AG04449 (cell line): Measurements from ENCODE around the gene RPL27.

Source experiments
- CTCF ChIA-PET: fragments of 350-600 bp; formaldehyde crosslinking; extraction: SDS; loops from one replicate; lab custom pipeline; 2021; ENCODE audit warnings: antibody characterized with exemption; lab: Yijun Ruan, JAX
- POLR2A ChIA-PET: fragments of 400-600, 350-600 bp; formaldehyde crosslinking; extraction: SDS; loops from one replicate; lab custom pipeline; 2020; ENCODE audit warnings: antibody characterized with exemption, inconsistent platforms; lab: Yijun Ruan, JAX
- DNase-seq: peaks from one replicate; pipeline ENCODE4 v3.0.0-alpha.2; 2010; ENCODE audit warnings: low read depth, low spot score
- H3K4me3 ChIP-seq: 2 replicates; pipeline ENCODE4 v1.5.1; 2011; ENCODE audit warnings: low read depth, mild to moderate bottlenecking, control low read depth, low read length
- CTCF ChIP-seq: IDR thresholded peaks from one replicate; pipeline ENCODE4 v1.5.1; 2011; ENCODE audit warnings: mild to moderate bottlenecking, moderate library complexity, low read length, control low read depth, inconsistent platforms; ENCODE audit not compliant: insufficient read depth; ENCODE audit errors: missing control alignments

RPL27 gene

GRCh38 chr17:42980766-42981397, 17.3 kb upstream of the RPL27 start:
- peak overlapping the region; percentile 78 for H3K4me3 ChIP-seq
- ChIA-PET CTCF (no interaction called here), POLR2A (no interaction called here)
- DNase-seq, result no peak
- no peak for TF ChIP-seq CTCF

GRCh38 chr17:42982266-42982665, 16.0 kb upstream of the RPL27 start:
- POLR2A ChIA-PET, result no interaction called here
- CTCF ChIA-PET, result interaction anchor here (2.5 kb wide), 1 partner anchor 16 kb away, joined by 14 read pairs; the partner anchor contains the start of gene RPL27
- peak overlapping the region; percentile 8; the same call in 1 of the 2 replicates for H3K4me3 ChIP-seq
- TF ChIP-seq CTCF, result no peak
- DNase-seq, result no peak

- ChIA-PET CTCF (interaction anchor here (4.5 kb wide), 1 partner anchor 13 kb away, joined by 35 read pairs; the partner anchor contains the start of gene RPL27), POLR2A (no interaction called here)
- no peak for DNase-seq
- TF ChIP-seq CTCF, result no peak
- H3K4me3 ChIP-seq, result no peak overlapping the region
Observed at GRCh38 chr17:42985225-42985624, 13.0 kb upstream of the RPL27 start.

- CTCF ChIA-PET, result interaction anchor here (4.5 kb wide), 1 partner anchor 9 kb away, joined by 35 read pairs; the partner anchor contains the start of gene RPL27
- H3K4me3 ChIP-seq, result no peak overlapping the region
- POLR2A ChIA-PET, result no interaction called here
- DNase-seq, result no peak
- TF ChIP-seq CTCF, result no peak
Observed at GRCh38 chr17:42989141-42989540, 9.1 kb upstream of the RPL27 start.

GRCh38 chr17:42989726-42990652, 8.2 kb upstream of the RPL27 start:
- CTCF ChIA-PET, result interaction anchor here (4.5 kb wide), 1 partner anchor 8 kb away, joined by 35 read pairs; the partner anchor contains the start of gene RPL27
- DNase-seq, result no peak
- TF ChIP-seq CTCF, result no peak
- H3K4me3 ChIP-seq, result no peak overlapping the region
- POLR2A ChIA-PET, result no interaction called here

GRCh38 chr17:42991471-42991870, 6.7 kb upstream of the RPL27 start:
- TF ChIP-seq CTCF, result no peak
- POLR2A ChIA-PET, result no interaction called here
- no peak for DNase-seq
- CTCF ChIA-PET, result interaction anchor here (0.7 kb wide), 1 partner anchor 148 kb away, joined by 3 read pairs; no protein-coding TSS in a partner anchor
- H3K4me3 ChIP-seq, result no peak overlapping the region
